Lower leg skin (tissue), 3 donors: ENCODE measurements around the gene TCHP.

Experiments used
- CTCF ChIP-seq, 3 donors: fragments of 450-650 bp; IDR thresholded peaks; one replicate each; pipeline ENCODE4 v1.5.1; 2016; ENCODE audit warnings: antibody characterized with exemption in 3 of 3, mild to moderate bottlenecking in 3 of 3, moderate library complexity in 2 of 3
- POLR2A ChIP-seq, 2 donors: fragments of 450-650 bp; IDR thresholded peaks; one replicate each; pipeline ENCODE4 v1.6.1; 2016 to 2017; ENCODE audit warnings: antibody characterized with exemption in 2 of 2, mild to moderate bottlenecking in 1 of 2, moderate library complexity in 1 of 2

GRCh38 chr12:109966546-109966945, 66.5 kb downstream of the TCHP start:
- TF ChIP-seq CTCF (IDR thresholded peaks at IDR 0.05) (no peak), POLR2A (IDR thresholded peaks at IDR 0.05) (no peak)
